ENCODE results near the gene SEC11A.
A peak's percentile ranks its signal among the peaks of the same experiment; 100 is the strongest.
"Not testable (repeated sequence)": the region's sequence is repeated elsewhere in the genome, so short reads cannot be mapped to it uniquely, and the experiment has no call there.

SEC11A gene

DNA sequence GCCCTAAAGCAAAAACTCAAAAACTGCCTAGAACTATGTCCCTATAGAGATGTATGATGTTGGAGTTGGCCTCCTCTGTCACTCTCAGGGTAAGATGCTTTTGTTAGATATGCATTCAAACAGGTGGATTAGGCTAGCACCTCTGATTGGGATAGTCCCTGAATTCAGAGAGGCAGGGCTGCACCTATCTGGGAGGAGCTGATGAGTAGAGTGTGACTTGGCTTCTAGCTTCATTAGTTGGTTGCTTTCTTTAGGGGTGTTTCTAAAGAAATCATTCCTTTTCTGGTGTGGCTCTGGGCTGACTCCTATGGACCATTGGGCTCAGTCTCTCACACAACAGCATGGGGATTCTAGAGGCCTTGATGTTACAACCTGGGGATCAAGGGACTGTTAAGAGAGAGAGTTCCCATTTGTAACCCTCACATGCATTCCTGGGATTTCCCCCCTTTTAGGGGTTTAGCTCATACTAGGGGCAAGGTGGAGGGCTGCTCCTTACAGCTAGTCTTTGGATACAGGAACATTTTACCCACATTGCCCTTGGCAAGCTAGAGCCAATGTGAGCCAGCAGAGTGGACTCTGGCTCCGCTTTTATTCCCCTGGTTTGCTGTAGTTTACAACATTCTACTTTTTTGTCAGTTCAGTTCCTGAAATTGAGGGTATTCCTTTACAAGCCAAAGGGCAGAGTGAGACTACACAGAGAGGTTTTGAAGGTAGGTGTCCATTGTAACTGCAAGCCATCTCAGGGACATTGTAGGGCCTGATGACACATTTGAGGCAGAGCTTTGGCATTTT is 40.0 kb upstream of the SEC11A start:
- DNase-seq (ENCODE audit: low read depth, low spot score): no peak
- H3K9me3 ChIP-seq (ENCODE audit: low read depth, low read length): no peaks in the 10 kb centered on the region
- TF ChIP-seq FOXP2 (optimal IDR thresholded peaks at IDR 0.05; ENCODE audit: control extremely low read depth, extremely low read length, insufficient read depth) (no peak), EZH2 (IDR thresholded peaks at IDR 0.05) (no peak), POLR2AphosphoS5 (IDR thresholded peaks at IDR 0.05; ENCODE audit: borderline replicate concordance, low read depth, low read length) (no peak)
- no peak overlapping the region for H3K27ac ChIP-seq
- peaks cover 5% of the 10 kb centered on the region; the same call in 1 of the 2 replicates for H3K36me3 ChIP-seq (ENCODE audit: insufficient read depth, low read length)
- H3K4me3 ChIP-seq: no peak overlapping the region
- H3K9ac ChIP-seq (ENCODE audit: insufficient read length): no peak overlapping the region

DNA sequence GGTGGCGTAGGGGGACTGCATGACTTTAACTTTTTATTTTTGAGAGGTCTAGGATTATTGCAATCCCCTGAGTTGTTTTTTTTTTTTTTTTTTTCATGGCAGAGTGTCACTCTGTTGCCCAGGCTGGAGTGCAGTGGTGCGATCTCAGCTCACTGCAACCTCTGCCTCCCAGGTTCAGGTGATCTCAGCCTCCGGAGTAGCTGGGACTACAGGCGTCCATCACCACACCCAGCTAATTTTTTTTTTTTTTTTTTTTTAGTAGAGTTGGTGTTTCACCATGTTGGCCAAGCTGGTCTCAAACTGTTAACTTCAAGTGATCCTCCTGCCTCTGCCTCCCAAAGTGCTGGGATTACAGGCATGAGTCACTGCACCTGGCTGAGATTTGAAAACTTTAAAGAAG is 39.0 kb upstream of the SEC11A start:
- H3K27ac ChIP-seq; DNase-seq (ENCODE audit: low read depth, low spot score); H3K4me3 ChIP-seq; H3K9ac ChIP-seq (ENCODE audit: insufficient read length); H3K36me3 ChIP-seq (ENCODE audit: insufficient read depth, low read length); H3K9me3 ChIP-seq (ENCODE audit: low read depth, low read length): not testable (repeated sequence)

DNA sequence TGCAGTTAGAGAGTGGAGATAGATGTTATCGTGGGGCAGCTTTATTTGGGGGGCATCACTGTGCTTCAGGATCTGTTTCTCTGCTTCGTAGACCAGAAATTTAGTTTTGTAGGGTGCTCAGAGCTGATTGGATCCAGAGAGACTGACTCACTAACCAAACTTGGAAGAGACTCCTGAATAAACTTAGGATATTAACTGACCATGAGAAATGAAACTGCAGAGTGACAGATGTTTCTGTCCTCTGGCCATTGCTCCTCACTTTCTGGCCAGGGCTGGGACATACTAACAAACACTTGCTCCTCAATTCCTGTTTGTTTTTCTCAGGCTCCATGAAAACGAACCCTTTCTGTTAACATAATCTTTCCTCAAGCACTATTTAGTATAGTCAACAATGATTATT is 36.8 kb upstream of the SEC11A start:
- Histone ChIP-seq H3K4me3 (no peak overlapping the region), H3K9me3 (ENCODE audit: low read depth, low read length) (no peaks in the 10 kb centered on the region), H3K27ac (no peak overlapping the region), H3K36me3 (ENCODE audit: insufficient read depth, low read length) (peaks cover 5% of the 10 kb centered on the region; the same call in 1 of the 2 replicates), H3K9ac (ENCODE audit: insufficient read length) (no peak overlapping the region)
- TF ChIP-seq EZH2 (IDR thresholded peaks at IDR 0.05) (no peak), FOXP2 (optimal IDR thresholded peaks at IDR 0.05; ENCODE audit: control extremely low read depth, extremely low read length, insufficient read depth) (no peak), POLR2AphosphoS5 (IDR thresholded peaks at IDR 0.05; ENCODE audit: borderline replicate concordance, low read depth, low read length) (no peak)
- no peak for DNase-seq (ENCODE audit: low read depth, low spot score)

DNA sequence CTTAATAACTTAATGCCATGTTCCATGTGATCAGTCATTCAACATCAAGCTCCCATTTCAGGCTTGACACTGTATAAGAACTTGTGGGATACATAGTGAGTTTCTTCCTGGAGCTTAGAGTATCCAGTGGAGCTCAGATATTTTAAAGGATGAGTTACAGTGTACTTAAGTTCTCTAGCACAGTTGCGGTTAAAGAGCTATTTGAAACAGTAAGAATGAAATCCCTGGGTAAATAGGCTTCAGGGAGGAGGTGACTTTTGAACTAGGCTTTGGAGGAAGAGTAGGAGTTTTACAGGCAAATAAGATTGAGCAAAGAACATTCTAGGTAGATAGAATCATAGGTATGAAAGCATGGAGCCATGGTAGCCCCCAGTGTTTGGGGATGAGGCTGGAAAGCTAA is 36.3 kb upstream of the SEC11A start:
- H3K9me3 ChIP-seq (ENCODE audit: low read depth, low read length): no peaks in the 10 kb centered on the region
- H3K36me3 ChIP-seq (ENCODE audit: insufficient read depth, low read length): peaks cover 5% of the 10 kb centered on the region; the same call in 1 of the 2 replicates
- H3K4me3 ChIP-seq: no peak overlapping the region
- no peak for DNase-seq (ENCODE audit: low read depth, low spot score)
- H3K27ac ChIP-seq: no peak overlapping the region; the same call in 1 of the 2 replicates
- no peak overlapping the region for H3K9ac ChIP-seq (ENCODE audit: insufficient read length)
- TF ChIP-seq EZH2 (IDR thresholded peaks at IDR 0.05): no peak
- no peak for TF ChIP-seq FOXP2 (optimal IDR thresholded peaks at IDR 0.05; ENCODE audit: control extremely low read depth, extremely low read length, insufficient read depth)
- TF ChIP-seq POLR2AphosphoS5 (IDR thresholded peaks at IDR 0.05; ENCODE audit: borderline replicate concordance, low read depth, low read length): no peak

DNA sequence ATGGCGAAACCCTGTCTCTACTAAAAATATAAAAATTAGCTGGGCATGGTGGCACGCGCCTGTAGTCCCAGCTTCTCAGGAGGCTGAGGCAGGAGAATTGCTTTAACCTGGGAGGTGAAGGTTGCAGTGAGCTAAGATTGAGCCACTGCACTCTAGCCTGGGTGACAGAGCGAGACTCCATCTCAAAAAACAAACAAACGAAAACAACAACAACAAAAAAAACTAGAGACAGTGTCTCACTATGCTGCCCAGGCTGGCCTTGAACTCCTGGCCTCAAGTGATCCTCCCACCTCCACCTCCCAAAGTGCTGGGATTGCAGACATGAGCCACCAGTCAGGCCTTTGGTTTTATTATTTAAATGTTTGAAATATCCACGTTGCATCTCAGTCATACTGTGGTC is 35.8 kb upstream of the SEC11A start:
- DNase-seq (ENCODE audit: low read depth, low spot score); H3K27ac ChIP-seq; H3K9ac ChIP-seq (ENCODE audit: insufficient read length); H3K4me3 ChIP-seq; H3K36me3 ChIP-seq (ENCODE audit: insufficient read depth, low read length); H3K9me3 ChIP-seq (ENCODE audit: low read depth, low read length): not testable (repeated sequence)

DNA sequence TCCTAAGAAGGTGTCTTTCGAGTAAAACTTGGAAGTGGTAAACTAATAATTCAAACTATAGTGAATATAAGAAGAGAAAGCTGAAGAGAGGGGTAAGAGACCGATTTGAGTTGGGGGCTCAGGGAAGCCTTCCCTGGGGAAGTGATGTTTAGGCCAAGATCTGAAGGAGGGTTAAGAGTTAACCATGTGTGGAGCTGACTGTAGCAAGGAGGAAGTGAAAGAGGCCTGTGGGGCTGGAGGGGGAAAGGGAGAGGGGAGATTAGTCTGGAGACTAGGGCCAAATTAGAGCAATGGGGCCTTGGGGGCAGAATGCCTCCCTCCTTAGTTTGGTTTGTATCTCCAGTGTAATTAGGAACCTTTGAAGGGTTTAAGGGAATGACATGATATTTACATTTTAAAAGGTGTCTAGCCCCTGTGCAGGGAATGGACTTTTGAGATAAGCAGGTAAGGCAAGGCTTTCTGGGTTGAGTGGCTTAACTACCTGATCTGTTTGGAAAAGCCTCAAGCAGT is 34.7 kb upstream of the SEC11A start:
- TF ChIP-seq FOXP2 (optimal IDR thresholded peaks at IDR 0.05; ENCODE audit: control extremely low read depth, extremely low read length, insufficient read depth) (no peak), POLR2AphosphoS5 (IDR thresholded peaks at IDR 0.05; ENCODE audit: borderline replicate concordance, low read depth, low read length) (no peak), EZH2 (IDR thresholded peaks at IDR 0.05) (no peak)
- Histone ChIP-seq H3K36me3 (ENCODE audit: insufficient read depth, low read length) (peaks cover 5% of the 10 kb centered on the region; the same call in 1 of the 2 replicates), H3K4me3 (peak overlapping the region; percentile 82), H3K9ac (ENCODE audit: insufficient read length) (no peak overlapping the region), H3K9me3 (ENCODE audit: low read depth, low read length) (no peaks in the 10 kb centered on the region), H3K27ac (no peak overlapping the region)
- no peak for DNase-seq (ENCODE audit: low read depth, low spot score)

DNA sequence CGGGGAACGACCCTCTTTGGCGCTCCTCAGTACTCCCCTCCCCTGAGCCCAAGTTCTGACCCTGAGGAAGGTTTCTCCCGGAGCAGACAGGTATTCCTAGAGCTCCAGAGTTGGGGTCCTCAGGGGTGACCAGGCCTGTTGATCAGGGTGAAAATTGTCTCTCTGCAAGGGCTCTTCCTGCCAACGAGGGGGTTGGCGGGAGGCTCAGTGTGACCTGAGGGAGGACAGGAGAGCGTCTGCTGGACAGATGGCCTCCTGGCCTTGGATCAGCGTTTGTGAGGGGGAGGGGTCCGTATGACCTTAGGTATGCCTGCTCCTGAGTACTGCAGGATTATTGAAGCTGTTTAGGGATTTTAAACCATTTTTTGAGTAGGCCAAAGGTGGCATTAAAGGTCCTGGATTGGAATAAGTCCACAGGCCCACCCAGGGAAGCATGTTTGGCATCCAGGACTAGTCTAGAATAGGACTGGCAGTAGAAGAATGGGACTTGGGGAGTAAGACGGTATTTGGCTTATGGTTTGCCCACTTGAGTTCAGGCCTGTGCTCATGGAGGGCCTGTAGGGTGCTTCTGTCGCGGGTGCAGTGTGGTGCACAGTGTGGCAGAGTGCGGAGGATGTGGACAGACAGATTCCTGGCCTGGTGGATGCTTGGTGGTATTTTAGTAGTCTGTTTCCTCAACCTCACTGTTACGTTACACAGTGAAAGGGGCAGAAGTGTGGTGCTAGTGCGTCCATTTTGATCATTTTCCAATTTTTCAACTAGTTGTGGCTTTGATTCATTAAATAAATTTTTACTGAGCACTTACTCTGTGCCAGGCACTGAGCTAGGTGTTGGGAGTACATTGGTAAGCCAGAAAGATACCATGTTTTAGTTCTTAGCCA is 33.4 kb upstream of the SEC11A start:
- peaks cover 5% of the 10 kb centered on the region; the same call in 1 of the 2 replicates for H3K36me3 ChIP-seq (ENCODE audit: insufficient read depth, low read length)
- TF ChIP-seq FOXP2 (optimal IDR thresholded peaks at IDR 0.05; ENCODE audit: control extremely low read depth, extremely low read length, insufficient read depth): no peak
- TF ChIP-seq POLR2AphosphoS5 (IDR thresholded peaks at IDR 0.05; ENCODE audit: borderline replicate concordance, low read depth, low read length): no peak
- no peak for TF ChIP-seq EZH2 (IDR thresholded peaks at IDR 0.05)
- H3K9me3 ChIP-seq (ENCODE audit: low read depth, low read length): no peaks in the 10 kb centered on the region
- peak overlapping the region; percentile 82 for H3K4me3 ChIP-seq
- no peak for DNase-seq (ENCODE audit: low read depth, low spot score)
- H3K27ac ChIP-seq: no peak overlapping the region
- peak overlapping the region; percentile 93 for H3K9ac ChIP-seq (ENCODE audit: insufficient read length)

DNA sequence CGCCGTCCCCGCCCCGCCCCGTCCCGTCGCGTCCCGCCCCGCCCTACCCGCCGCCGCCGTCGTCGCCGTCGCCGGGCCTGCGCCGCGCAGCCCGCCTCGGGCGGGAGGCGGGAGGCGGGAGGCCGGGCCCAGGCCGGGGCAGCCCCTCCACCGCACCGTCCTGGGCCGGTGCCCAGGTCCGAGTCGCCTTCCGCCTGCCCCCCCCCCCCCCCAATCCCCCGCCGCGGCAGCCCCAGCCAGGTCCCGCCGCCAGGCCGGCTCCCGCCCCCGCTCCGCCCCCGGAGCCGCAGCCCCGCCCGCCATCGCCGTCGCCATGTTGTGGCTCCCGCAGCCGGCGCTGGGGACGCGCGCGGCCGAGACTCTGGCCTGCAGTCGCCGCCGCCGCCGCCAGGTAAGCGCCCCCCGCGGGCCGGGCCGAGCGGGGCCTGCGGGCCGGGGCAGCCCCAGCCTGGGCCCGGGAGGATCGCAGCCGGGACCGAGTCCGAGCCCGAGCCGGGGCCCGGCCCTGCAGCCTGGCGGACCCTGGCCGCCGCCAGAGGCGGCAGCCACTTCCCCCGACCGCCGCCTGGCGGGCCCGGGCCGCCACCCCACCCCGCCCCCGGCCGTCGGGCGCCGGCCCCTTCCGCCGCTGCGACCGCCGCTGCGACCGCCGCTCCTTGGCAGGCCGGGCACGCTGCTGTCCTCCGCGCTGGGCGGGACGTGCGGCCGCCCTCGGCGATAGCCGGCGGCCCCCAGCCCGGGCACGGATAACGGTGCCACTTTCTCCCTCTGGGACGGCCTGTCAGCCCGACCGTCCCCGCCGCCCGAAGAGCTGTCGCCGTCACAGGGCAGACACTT is 32.6 kb upstream of the SEC11A start, which contains the start of gene ZNF592:
Gene ZNF592, plus strand, starts transcription at position 319 of the 837 bp plus-strand sequence. CDS start 34,084 bp downstream, outside the sequence.
- H3K9ac ChIP-seq (ENCODE audit: insufficient read length): peak within 1 kb of the TSS; percentile 93
- peak within 1 kb of the TSS; percentile 92 for H3K4me3 ChIP-seq
- no peak for DNase-seq (ENCODE audit: low read depth, low spot score)
- TF ChIP-seq EZH2 (IDR thresholded peaks at IDR 0.05) (no peak), POLR2AphosphoS5 (IDR thresholded peaks at IDR 0.05; ENCODE audit: borderline replicate concordance, low read depth, low read length) (no peak), FOXP2 (optimal IDR thresholded peaks at IDR 0.05; ENCODE audit: control extremely low read depth, extremely low read length, insufficient read depth) (no peak)
- peak within 1 kb of the TSS; percentile 70 for H3K27ac ChIP-seq
- no peaks in the 10 kb centered on the region for H3K36me3 ChIP-seq (ENCODE audit: insufficient read depth, low read length)
- H3K9me3 ChIP-seq (ENCODE audit: low read depth, low read length): no peaks in the 10 kb centered on the region
